GM12801 (cell line): ENCODE data around the gene PRSS50.

ENCODE experiments used
- CTCF ChIP-seq: IDR thresholded peaks from one replicate; pipeline ENCODE4 v1.5.1; 2011; ENCODE audit warnings: control low read depth; ENCODE audit not compliant: insufficient read length; ENCODE audit errors: extremely low read depth

Gene PRSS50

GRCh38 chr3:46663591-46664135 is 54.0 kb downstream of the PRSS50 start:
- TF ChIP-seq CTCF: no peak

GRCh38 chr3:46662771-46663551 is 54.7 kb downstream of the PRSS50 start:
- no peak for TF ChIP-seq CTCF
